GM13977 (cell line): ENCODE data around the gene TMED4.

ENCODE experiments used
- DNase-seq: peaks from one replicate; pipeline ENCODE4 v3.0.0; 2012; ENCODE audit warnings: low spot score
- in situ Hi-C: fragments of 300-500 bp; cut with MboI; formaldehyde crosslinking; loops from one replicate; pipeline ENCODE4 v1.12.0; 2022; ENCODE audit warnings: low sequenced_read_pairs, low pct_unique_long_range_greater_than_20kb, mixed read lengths, inconsistent platforms; ENCODE audit not compliant: unreplicated experiment
- TF ChIP-seq, protein P1 (sequence below): IDR thresholded peaks from 2 replicates; pipeline ENCODE4 v1.5.1; 2012; ENCODE audit warnings: mild to moderate bottlenecking, control low read depth; ENCODE audit not compliant: insufficient read depth; ENCODE audit errors: extremely low read depth, missing control alignments

TMED4 gene

GRCh38 chr7:44581879-44582603, at the start of gene TMED4:
Gene TMED4, minus strand, starts transcription at chr7:44582231. Its CDS starts 25 bp downstream, at chr7:44582206.
- in situ Hi-C loops = loop anchor here (10.0 to 25.0 kb wide), 2 partner anchors 263 to 555 kb away; partner anchors contain the start of gene H2AZ2
- peak; percentile 100 for DNase-seq
- TF ChIP-seq, protein P1, sequence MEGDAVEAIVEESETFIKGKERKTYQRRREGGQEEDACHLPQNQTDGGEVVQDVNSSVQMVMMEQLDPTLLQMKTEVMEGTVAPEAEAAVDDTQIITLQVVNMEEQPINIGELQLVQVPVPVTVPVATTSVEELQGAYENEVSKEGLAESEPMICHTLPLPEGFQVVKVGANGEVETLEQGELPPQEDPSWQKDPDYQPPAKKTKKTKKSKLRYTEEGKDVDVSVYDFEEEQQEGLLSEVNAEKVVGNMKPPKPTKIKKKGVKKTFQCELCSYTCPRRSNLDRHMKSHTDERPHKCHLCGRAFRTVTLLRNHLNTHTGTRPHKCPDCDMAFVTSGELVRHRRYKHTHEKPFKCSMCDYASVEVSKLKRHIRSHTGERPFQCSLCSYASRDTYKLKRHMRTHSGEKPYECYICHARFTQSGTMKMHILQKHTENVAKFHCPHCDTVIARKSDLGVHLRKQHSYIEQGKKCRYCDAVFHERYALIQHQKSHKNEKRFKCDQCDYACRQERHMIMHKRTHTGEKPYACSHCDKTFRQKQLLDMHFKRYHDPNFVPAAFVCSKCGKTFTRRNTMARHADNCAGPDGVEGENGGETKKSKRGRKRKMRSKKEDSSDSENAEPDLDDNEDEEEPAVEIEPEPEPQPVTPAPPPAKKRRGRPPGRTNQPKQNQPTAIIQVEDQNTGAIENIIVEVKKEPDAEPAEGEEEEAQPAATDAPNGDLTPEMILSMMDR = no peak

DNA sequence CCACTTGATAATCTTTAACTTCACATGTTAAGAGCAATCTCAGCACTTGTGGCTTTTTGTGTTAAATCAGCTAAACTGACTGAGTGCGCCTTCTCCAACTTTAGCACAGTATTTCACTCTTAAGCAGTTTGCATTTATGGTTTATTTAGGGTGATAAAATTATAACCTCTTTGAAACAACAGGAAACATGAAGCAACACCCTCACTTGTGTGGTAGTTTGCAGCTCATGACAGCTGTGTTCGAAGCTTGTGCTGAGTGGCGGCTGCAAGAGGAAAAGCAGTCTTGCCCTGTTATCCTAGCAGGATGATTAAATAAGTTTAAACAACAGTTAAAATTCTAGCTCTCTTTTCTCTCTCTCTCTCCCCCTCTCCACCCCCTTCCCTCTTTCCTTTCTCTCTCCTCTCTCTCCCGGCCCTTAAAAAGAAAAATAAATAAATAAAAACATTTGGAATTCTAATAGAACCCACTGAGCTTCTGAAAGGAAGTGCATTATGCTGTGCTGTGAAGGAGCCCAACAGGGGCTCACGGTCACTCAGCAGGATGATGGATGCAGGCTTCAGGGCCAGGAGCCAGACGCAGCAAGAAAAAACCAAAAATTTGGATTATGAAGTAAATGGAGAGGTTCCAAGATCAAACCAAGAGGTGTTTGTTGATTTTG, 49.6 kb upstream of the TMED4 start:
- DNase-seq = no peak
- TF ChIP-seq, protein P1 = no peak
- in situ Hi-C loops = no loop called here

- in situ Hi-C loops = no loop called here
- DNase-seq = no peak
- TF ChIP-seq, protein P1 = no peak
Observed at GRCh38 chr7:44630792-44631457, 48.9 kb upstream of the TMED4 start.

GRCh38 chr7:44629829-44630522, 47.9 kb upstream of the TMED4 start:
- TF ChIP-seq, protein P1 = no peak
- in situ Hi-C loops = no loop called here
- DNase-seq = peak; percentile 23

GRCh38 chr7:44626620-44627019, 44.6 kb upstream of the TMED4 start:
- TF ChIP-seq, protein P1 = no peak
- in situ Hi-C loops = no loop called here
- no peak for DNase-seq
